NAMALWA (cell line): ENCODE data around the gene VIPR1.
"Not testable (repeated sequence)": the region's sequence is repeated elsewhere in the genome, so short reads cannot be mapped to it uniquely, and the experiment has no call there.

Source experiments
- DNase-seq: peaks from one replicate; pipeline ENCODE4 v3.0.0-alpha.2; 2015; ENCODE audit warnings: low spot score

Gene VIPR1

DNA sequence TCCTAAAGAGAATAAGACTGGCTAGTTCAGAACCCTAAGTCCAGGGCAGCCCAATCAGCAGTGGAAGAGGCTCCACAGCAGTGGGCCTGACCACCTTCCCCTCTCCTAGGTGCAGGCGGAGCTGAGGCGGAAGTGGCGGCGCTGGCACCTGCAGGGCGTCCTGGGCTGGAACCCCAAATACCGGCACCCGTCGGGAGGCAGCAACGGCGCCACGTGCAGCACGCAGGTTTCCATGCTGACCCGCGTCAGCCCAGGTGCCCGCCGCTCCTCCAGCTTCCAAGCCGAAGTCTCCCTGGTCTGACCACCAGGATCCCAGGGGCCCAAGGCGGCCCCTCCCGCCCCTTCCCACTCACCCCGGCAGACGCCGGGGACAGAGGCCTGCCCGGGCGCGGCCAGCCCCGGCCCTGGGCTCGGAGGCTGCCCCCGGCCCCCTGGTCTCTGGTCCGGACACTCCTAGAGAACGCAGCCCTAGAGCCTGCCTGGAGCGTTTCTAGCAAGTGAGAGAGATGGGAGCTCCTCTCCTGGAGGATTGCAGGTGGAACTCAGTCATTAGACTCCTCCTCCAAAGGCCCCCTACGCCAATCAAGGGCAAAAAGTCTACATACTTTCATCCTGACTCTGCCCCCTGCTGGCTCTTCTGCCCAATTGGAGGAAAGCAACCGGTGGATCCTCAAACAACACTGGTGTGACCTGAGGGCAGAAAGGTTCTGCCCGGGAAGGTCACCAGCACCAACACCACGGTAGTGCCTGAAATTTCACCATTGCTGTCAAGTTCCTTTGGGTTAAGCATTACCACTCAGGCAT lies 33.7 kb downstream of the VIPR1 start:
- peak; percentile 62 for DNase-seq

DNA sequence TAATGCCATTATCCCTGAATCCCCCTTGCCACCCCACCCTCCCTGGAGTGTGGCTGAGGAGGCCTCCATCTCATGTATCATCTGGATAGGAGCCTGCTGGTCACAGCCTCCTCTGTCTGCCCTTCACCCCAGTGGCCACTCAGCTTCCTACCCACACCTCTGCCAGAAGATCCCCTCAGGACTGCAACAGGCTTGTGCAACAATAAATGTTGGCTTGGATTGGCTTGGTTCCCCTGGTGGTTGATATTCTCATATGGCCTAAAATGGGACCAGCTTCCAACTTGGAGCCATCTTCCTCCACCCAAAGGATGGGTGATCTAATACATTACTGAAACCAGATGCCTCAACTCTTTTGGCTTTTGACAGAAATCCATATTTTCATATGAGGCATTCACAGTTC lies 34.9 kb downstream of the VIPR1 start:
- DNase-seq = no peak

DNA sequence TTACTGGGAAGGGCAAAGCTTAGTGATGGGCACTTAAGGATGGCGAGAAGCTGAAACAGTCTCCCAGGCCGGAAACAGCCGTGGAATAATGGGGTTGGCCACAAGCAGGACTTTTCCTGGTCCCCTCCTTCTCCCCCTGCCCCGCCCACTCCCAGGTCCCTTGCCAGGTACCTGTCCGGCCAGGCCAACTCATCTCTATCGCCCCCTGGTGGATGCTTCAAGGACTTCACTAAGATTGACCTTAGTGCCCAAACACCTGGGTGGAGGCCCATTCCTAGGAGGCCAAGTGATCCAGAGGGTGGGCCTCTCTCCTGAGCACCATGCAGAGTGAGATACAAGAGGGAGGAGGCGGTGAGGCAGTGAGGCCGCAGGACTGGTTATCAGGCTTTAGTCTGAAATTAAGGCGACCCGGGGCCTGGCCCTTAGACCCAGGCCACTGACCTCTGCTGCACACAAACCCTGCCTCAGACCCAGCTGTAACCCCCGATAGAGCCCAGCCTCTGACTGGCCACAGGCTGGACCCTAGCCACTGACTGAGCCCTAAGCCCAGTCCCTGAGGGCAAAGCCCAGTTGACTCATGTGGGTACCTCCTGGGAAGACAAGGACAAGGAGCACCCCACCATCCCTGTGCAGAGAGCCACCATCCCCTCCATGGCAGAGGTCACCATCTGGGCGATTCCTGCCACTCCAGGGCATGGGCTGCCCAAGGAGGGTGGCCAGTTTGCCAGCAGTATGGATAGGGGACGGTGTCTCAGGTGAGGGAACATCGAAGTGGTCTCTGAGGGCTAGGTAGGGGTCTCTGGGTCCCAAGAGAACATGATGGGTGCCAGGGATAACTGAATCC lies 37.6 kb downstream of the VIPR1 start:
- peak; percentile 54 for DNase-seq

DNA sequence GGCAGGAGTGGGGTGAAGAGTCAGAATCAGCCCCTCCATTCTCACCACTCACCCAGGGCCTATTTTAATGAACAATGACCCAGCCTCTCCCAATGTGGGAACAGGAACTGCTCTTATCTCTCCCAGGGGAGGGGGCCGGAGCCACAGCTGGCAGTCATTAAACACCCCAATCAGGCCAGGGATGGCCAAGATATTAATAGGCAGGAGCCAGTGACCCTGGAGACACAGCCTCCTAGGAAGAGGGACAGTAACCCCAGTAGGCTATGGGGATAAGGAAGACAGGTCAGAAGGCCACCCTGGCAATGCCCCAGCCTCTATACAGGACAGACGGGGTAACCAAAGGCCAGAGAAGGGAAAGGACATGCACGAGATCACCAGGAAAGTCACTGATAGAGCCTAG lies 38.6 kb downstream of the VIPR1 start:
- no peak for DNase-seq

DNA sequence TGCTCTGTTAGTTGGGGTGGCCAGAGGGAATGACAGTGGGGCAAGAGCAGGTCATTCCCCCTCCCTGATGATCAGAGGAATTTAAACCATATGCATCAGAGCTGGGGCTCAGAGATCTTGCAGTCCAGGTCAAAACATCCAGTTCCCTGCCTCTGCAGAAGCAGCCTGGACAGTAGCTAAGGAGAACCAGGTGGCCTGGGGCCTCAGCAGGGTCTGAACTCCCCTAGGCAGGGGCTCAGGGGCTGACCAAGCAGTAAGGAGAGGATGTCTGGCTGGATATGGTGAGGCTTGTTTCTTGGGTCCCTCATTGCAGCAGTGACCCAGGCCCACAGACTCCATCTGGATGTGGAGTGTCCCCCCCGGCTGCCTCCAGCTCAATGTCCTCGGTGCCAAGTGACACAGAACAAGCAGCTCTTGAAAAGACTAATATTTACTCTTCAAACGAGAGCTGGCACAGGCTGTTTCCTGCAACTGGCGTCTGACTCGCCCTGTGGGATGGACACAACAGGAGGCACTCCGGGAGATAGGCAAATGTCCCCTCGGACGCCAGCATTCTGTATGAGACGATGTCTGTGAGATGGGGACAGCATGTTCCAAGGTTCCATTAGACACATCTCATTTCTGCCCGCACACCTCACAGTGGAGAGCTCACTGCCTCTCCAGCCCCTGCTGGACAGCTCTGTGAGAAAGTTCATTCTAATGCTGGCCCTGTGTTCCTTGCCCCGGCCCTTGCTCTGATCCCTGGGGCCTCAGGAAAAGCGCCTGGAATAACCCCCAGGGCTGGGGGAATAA lies 42.2 kb downstream of the VIPR1 start:
- no peak for DNase-seq

DNA sequence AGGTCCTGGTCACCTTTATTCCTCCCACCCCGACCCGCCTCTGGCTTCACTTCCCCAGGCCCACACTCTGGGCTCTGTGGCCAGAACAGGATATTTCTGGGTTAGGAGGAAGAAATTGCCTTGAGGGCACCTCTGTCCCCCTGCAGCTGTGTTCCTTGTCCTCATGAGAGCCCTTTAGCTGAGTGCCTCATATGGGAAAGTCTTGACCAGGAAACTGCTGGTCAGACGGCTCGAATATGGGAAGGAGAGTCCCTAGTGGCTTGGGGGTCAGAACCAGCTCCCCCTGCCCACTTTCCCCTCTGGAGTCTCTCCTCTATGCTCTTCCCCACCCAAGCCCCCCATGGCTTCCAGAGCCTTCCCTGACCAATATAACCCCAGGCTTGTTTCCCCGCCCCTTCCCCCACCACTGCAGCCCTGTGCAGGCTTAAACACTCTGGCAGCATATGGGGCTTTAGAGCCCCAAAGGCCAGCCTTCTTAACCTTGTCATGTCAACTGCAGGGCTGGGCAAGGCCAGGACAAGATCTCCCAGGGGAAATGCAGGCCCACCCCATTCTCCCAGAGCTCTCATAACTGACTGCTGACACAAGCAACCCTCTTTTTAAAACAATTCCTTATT lies 42.9 kb downstream of the VIPR1 start:
- no peak for DNase-seq

DNA sequence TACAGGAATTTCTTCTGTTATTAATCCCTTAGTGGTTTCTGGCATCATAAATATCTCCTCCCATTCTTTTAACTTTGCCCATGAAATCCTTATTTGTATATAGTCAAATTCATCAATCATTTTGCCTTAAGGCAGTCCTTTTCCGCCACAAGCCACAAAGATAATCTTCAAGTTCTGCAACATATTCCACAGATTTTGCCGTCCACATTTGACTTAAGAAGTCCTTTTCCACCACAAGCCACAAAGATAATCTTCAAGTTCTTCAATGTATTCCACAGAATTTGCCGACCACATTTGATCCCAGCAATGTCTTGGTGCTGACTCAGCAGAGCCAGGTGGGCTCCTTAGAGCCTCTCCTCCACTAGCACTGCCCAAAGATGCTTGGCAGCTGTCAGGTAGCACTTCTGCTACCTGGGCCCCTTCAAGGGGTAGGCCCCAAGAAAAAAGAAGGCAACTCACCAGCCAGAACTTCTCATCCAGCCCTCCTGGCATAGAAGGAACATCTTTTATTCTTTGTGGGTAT lies 44.3 kb downstream of the VIPR1 start:
- DNase-seq = no peak

DNA sequence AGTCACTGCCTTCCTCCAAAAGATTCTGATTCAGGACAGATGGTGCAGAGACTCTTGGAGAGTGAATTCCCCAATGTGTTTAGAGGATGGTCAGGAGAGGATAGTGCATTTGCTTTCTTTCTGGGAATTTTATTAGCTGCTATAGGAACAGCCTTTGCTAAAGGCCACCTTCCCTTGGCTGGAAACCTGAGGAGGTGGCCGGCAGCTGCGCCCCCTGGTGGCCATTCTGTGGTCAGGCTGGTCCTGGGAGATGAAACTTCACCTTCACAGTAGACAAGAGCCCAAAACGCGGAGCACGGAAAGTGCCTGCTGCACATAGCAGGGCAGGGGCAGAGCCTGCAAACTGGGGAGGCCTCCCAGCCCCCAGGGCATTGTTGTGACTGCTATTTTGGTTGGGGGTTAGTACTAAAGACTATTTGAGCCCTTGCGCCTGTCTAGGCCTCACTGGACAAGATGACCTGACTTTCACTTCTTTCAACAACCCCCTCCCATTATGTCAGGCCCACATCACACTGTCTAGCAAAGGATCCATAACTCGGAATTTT lies 45.0 kb downstream of the VIPR1 start:
- peak; percentile 54 for DNase-seq

DNA sequence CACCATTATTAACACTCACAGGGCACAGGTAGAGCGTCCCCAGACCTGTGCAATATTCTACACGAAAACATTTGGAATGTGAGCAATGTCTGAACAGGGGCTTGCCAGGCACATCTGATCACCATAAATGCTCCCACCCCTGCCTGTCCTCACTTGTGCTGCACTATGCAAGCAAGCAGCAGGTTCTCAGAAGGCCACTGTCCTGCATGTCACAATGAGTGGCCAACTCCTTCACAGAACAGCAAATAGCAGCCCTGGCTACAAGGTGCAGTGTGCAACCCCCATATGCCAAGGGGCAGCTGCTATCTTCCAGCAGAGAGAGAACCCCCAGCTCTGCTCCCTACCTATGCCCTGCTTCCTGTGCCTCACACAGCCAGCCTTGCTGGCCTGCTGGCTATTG lies 46.7 kb downstream of the VIPR1 start:
- DNase-seq = no peak

DNA sequence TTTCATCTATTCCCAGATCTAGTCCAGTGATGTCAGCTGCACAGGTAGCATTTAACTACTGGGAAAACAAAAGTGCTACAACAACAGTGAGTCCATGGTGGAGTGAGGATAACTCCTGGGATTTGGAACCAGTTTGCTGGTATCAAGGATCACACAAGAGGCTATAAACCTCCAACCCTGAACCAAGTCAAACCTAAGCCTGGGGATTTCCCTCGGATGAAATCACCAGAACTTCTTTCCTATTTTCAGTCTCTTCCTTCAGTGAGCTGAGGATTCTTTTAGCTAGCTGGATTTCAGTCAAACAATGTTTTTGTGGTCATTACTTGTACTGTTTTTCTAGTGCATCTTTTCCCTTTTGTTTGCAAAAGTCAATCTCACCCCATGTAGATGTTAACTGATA lies 47.8 kb downstream of the VIPR1 start:
- DNase-seq = no peak

DNA sequence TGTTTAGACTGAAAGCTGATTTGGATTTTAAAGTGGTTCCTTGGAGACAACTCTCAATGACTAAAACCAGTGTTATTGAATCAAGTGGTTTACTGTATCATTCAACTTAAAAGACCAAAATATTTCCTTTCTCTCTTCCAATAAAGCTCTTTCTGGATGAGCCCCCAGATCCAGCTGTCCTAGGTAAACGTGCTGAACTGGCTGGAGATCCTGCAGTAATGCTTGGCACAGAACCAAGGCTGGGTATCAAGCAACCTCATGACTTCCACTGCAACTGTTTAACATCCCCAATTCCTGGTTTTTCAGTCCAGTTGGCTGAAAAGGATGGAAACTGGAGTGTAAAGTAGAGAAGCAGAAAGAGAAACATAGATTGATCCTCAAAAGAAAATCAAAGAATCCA lies 50.4 kb downstream of the VIPR1 start:
- DNase-seq = no peak

DNA sequence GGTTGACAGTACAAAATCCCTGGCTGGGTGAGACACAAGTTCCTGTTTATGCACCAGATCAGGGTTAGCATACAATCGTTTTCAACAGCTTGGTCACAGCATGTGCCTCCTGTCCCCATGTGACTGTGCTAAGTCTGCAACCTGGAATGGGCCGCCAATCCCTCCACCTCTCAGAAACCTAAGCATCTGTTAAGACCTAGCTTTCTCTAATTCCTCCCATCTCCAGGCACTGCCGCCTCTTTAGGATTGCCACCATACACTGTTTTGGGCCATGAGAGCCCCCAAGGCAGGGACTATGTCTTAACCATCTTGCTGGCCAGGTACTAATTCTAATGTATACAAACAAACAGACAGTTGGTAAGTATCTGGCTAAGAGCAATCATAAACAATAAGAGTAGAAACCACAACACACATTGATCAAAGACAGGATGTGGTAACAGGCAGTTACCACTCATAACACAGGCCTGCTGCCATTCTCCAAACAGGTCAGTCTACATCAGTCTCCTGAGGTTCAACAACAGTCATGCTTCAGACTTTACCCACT lies 53.7 kb downstream of the VIPR1 start:
- DNase-seq = no peak

DNA sequence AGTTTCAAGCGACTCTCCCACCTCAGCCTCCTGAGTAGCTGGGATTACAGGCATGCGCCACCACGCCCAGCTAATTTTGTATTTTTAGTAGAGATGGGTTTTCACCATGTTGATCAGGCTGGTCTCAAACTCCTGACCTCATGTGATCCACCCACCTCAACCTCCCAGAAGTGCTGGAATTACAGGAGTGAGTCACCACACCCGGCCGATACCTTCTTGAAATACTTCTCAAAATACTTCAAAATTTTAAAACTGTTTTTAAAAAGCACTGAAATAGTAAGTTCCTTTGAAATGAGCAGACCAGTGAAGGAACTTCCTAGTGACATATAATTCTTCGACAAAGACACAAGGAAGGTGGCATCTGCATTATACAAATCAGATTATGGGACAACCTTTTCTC lies 54.4 kb downstream of the VIPR1 start:
- DNase-seq = not testable (repeated sequence)

DNA sequence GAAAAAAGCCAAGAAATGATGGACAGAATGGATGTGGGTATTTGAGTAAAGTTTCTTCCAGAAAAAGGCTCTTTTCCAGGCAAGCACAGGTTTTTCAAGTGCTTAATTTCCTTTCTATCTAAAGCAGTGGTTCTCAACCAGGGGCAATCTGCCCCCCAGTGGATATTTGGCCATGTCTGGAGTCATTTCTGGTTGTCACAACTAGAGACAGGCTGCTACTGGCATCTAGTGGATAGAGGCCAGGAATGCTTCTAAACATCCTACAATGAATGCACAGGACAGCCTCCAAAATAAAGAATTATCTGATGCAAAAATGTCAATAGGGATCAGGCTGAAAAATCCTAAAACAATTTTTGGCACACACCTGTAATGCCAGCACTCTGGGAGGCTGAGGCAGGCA lies 55.4 kb downstream of the VIPR1 start:
- peak; percentile 55 for DNase-seq

DNA sequence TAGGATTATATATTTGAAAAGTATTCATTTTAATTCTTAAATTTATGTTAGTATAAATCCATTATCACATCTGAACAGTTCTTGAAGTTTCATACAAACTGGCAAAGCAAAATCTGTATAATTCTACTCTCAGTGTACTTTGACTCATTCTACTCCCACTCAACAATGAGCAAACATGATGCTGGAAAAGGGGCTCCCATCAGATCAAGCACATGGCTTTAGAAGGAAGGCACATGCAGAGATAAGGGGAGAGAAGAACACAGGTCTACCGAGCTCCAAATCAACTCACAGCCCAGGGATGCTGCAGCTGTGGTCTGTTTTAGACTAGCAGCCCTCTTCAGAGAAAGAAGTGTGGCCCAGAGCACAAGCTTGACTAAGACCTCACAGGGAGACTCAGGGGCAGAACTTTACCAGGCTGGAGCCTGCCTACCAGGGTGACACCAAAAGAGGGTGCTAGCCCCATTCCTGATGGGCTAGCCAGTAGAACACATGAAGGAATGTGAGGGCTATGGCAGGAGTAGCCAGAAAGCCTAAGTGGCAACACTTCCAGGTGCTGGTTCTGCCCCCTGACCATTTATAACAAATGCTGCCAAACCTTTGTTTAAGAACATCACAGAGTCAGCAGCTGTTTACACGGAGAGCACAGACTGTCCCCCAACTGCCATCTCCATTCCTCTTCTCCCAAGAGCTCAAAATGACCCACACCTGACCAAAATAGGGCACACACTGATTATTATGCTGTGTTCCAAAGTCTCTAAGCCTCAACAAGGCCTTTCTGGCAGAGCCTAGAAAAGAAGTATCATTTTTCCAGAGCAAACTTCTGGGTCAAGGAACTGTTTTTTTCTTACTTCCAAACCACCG lies 59.8 kb downstream of the VIPR1 start:
- DNase-seq = no peak

DNA sequence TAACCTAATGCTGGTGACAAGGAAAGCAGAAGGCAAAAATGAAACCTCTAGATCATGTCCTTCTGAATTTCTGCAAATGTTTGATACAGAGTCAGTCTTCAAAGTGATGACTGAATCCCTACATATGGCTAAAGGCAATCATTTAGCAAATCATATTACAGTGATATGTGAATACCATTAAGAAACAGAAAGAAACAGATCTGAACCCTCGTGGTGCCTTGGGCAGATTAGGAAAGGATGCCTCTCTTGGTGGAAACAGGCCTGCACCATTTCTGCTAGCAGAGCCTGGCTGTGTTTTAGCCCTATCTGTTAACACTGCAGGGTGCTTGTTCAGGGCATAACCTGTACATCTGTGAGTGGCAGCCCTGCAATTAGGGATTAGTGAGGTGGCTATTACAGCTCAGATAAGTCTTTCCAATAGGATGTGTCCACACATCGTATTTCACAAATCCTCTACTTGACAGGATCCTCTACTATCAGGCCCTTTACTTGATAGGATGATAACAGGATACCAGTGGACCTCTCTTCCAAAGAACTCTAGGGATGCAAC lies 67.2 kb downstream of the VIPR1 start:
- no peak for DNase-seq

DNA sequence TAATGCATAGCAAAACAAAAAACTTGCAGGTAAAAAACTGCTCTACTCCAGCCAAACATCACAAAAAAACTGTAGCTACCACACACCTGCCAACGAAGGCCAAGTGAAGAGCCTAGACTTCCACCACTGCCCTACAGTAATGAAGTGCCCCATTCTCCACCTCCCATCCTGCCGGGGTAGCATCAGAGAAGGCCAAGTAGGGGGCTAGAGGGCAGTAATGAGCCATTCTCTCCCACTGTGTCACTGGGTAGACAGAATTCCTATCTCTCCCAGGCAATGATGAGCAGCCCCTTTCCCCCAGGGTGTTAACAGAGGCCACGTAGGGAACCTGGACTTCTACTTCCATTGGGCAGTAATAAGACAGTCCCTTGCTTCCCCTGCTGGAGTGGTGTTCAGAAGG lies 69.8 kb downstream of the VIPR1 start:
- DNase-seq = peak; percentile 28

DNA sequence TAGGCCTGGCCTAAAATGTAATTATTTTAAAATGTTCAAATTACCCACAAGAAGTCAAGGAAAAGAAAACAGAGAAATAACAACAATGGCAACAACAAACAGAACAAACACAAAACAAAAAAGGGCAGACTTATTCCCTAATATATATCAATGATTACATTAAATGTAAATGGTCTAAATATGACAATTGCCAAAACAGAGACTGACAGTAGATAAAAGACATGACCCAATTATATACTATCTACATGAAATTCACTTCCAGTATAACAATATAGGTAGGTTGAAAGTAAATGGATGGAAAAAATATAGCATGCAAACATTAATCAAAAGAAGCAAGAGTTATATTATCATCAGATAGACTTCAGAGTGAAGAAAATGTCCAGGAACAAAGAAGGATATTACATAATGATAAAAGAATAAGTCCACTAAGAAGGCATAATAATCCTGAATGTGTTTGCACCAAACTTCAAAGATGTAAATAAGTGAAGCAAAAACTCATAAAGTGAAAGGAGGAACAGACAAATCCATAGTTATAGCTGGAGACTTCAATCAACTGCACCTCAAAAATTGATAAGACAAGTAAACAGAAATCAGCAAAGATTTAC lies 72.8 kb downstream of the VIPR1 start:
- no peak for DNase-seq

DNA sequence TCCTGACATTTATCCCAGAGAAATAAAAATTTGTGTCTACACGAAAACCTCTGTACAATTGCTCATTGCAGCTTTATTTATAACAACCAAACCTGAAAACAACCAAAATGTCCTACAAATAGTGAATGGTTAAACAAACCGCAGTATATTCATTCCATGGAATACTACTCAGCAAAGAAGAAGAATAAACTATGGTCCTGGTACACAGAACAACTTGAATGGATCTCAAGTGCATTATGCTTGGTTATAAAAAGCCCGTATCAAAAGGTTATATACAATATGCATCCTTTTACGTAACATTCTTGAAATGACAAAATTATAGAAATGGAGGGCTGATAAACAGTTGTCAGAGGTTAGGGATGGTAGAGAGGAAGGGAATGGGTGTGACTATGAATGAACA lies 75.6 kb downstream of the VIPR1 start:
- no peak for DNase-seq

DNA sequence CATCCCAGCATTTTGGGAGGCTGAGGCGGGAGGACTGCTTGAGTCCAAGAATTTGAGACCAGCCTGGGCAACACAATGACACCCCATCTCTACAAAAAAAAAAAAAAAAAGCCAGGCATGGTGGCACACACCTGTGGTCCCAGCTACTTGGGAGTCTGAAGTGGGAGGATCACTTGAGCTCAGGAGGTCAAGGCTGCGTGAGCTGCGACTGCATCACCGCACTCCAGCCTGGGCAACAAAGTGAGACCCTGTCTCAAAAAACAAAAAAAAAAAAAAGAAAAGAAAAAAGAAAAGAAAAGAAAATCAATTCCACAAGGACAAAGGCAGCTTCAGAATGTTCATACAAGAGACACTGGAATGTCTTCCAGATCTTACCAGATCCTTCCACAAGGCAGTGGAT lies 76.9 kb downstream of the VIPR1 start:
- DNase-seq = not testable (repeated sequence)
